DLD1 (cell line): Measurements from ENCODE around the gene DPF1.

Source experiments
- in situ Hi-C: cut with HindIII; loops from 2 replicates; pipeline ENCODE4 v1.10.0; 2017; ENCODE audit warnings: low sequenced_read_pairs

DPF1 gene

GRCh38 chr19:38202504-38202903, 21.5 kb downstream of the DPF1 start:
- in situ Hi-C loops, result no loop called here

GRCh38 chr19:38201731-38202130, 22.3 kb downstream of the DPF1 start:
- in situ Hi-C loops, result no loop called here

GRCh38 chr19:38199340-38199739, 24.7 kb downstream of the DPF1 start:
- in situ Hi-C loops, result no loop called here

- in situ Hi-C loops, result no loop called here
Observed at GRCh38 chr19:38197937-38198704, 25.9 kb downstream of the DPF1 start.

GRCh38 chr19:38196948-38197656, 26.9 kb downstream of the DPF1 start:
- in situ Hi-C loops, result no loop called here

- in situ Hi-C loops, result no loop called here
Observed at GRCh38 chr19:38196245-38196837, 27.7 kb downstream of the DPF1 start.

GRCh38 chr19:38195237-38195636, 28.8 kb downstream of the DPF1 start:
- in situ Hi-C loops, result no loop called here

- in situ Hi-C loops, result no loop called here
Observed at GRCh38 chr19:38194061-38194701, 29.8 kb downstream of the DPF1 start.

- in situ Hi-C loops, result no loop called here
Observed at GRCh38 chr19:38193445-38193844, 30.6 kb downstream of the DPF1 start.

- in situ Hi-C loops, result no loop called here
Observed at GRCh38 chr19:38191747-38192146, 32.3 kb downstream of the DPF1 start.

- in situ Hi-C loops, result no loop called here
Observed at GRCh38 chr19:38190793-38191192, 33.2 kb downstream of the DPF1 start.

- in situ Hi-C loops, result no loop called here
Observed at GRCh38 chr19:38190061-38190460, 34.0 kb downstream of the DPF1 start.

GRCh38 chr19:38185562-38185961, 38.5 kb downstream of the DPF1 start:
- in situ Hi-C loops, result no loop called here

GRCh38 chr19:38184815-38185214, 39.2 kb downstream of the DPF1 start:
- in situ Hi-C loops, result no loop called here

GRCh38 chr19:38183251-38183897, 40.6 kb downstream of the DPF1 start:
- in situ Hi-C loops, result no loop called here

GRCh38 chr19:38182536-38183210, 41.3 kb downstream of the DPF1 start:
- in situ Hi-C loops, result no loop called here

- in situ Hi-C loops, result no loop called here
Observed at GRCh38 chr19:38180071-38180470, 44.0 kb downstream of the DPF1 start.

- in situ Hi-C loops, result no loop called here
Observed at GRCh38 chr19:38175422-38175821, 48.6 kb downstream of the DPF1 start.

GRCh38 chr19:38173291-38174041, 50.6 kb downstream of the DPF1 start:
- in situ Hi-C loops, result no loop called here

- in situ Hi-C loops, result no loop called here
Observed at GRCh38 chr19:38172001-38172400, 52.0 kb downstream of the DPF1 start.
